CD4-positive, alpha-beta T cell treated with Interleukin-15 for 1 hour (primary cell): ENCODE data around the gene SEMA4D.
"Not testable (repeated sequence)": the region's sequence is repeated elsewhere in the genome, so short reads cannot be mapped to it uniquely, and the experiment has no call there.

Experiments
- DNase-seq: peaks from one replicate; pipeline ENCODE4 v3.0.0-alpha.2; 2020

Gene SEMA4D

DNA sequence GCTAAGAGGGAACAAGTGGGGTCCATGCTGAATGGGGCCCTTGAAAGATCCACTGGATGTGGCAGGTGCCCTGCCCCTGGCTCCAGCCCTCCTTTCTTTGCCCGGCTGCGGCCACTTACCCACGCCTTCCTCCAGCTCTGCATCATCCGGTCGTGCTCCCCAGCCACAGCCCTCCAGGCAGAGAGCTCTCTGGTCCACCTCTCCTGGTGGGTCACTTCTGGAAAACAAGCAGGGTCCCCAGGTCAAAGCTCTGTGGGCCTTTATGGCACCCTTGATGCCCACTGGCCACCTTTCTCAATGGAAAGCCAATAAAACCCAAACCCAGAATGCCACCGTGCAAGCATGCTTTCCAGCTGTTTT lies 134.6 kb downstream of the SEMA4D start:
- DNase-seq = no peak

DNA sequence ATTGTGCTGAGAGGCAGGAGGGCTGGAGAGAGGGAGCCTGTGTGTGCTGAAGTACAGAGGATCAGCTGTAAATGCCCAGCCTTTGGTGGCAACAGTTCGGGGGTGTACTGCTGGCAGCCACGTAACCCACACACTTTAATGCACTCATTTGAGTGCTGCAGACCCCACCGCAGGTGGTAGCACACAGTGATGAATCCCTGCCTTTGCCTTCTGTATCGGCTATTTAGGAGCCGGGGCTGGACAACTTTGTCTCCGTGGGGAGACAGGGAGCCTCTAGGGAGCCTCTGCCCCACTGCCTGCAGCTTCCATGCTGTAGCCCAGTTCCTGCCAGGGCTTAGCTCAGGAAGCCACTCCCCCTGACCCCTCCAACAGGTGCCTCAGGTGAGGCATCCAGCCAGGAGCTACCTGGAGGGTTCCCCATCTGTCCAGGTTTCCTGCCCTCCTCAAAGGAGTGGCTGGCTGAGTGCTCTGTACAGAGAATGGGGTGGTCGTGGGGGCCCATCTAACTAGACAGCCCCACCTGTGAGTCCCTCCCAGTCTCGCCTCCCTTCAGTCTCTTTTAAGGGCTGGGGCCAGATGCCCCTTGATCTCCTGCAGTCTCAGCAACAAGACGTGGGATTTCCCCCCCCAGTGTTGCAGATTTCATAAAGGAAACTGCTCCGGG lies 135.1 kb downstream of the SEMA4D start:
- DNase-seq = peak; percentile 7

DNA sequence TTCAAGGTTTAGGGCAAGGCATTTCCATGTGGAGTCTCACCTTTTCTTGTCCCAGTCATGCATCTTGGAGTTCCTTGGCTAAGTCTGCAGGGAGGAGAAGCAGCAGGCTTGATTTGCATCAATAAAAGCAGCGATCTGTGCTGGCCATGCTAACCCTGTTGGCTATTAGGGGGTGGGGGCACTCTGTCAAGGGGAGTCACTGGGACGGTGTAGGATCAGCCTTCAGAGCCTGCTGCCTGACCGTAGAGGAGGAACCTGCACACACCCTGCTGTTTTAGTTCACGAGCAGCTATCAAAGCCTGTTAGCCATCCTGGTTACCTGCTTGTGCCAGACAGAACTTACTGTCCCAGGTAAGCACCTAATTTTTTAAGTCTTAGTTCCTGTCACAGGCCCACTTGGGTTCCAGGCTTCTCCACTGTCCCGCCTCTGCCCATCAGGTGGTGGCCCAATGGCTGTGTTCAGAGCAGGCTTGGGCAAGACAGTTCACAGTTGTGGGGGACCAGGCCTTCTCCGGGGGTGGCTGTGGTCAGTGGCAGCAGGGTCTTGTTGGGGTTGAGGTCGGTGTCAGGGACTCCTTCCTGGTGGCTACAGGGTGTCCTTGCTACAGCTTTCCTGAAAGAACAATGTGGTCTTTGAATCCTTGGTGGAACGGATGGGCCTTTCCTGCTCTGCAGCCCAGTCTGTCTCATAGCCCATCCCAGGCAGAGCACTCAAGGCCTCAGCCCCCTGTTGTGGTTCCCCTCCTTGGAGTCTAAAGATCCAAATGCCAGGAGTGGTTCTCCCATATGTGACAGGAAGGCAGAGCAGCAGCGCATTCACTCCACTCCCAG lies 135.9 kb downstream of the SEMA4D start:
- DNase-seq = peak; percentile 13

DNA sequence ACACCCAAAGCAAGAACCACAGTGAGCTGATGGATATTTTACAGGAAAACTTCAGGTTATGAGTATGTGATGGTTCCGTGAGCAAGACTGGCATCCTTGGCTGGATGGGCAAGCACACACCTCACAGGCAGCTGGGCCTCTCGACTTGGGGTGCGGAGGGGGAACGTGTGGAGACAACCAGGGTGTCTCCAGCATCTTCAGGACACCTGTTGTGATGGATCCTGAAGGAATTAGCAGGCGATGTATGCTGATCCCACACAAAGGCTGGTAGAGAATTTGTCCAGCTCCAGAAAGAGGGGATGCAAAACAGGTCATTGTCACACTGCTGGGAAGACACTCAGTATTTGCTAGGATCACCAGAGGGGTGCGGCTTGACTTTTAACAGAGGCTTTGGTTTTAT lies 136.9 kb downstream of the SEMA4D start:
- DNase-seq = no peak

DNA sequence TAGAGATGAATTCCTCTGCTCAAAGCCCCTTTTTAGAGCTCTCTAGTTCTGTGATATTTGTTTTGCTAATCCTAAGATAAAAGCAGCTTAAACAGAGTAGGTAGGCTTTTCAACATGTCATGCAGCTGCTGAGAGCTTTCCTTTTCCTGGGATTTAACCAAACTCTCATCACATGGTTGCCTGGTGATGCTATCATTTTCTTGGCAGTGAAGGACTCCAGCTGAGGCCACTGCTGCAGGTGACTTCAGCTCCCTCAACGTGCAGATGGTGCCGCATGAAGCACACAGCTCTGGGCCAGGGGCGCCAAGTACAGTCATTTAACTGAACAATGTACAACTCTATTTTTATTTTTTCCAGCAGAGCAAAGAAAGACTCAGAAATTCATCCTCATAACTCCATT lies 137.4 kb downstream of the SEMA4D start:
- peak; percentile 7 for DNase-seq

DNA sequence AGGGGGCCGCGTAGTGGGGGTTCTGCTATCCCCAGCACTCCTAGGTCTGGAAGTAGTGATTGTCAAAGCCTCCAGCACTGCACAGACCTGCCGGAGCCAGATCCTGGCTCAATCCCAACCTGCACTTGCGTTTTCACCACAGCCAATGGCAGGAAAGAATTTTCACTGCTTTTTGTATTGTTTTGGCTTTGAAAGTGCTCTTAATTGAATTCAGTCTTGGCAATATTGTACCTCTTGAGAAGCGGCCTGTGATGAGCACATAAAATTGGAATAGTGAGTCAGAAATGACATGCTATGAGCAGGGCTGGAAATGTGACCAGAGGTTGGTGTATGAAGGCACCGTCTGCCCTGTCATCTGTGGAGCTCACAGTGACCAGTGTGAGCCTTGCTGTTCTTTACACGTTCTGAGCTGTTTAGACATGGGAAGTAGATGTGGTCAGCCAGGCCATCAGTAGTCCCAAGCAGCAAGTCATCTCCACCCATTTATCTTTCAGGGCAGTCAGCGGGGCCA lies 138.1 kb downstream of the SEMA4D start:
- no peak for DNase-seq

GRCh38 chr9:89358985-89359384 lies 138.9 kb downstream of the SEMA4D start:
- DNase-seq = no peak

DNA sequence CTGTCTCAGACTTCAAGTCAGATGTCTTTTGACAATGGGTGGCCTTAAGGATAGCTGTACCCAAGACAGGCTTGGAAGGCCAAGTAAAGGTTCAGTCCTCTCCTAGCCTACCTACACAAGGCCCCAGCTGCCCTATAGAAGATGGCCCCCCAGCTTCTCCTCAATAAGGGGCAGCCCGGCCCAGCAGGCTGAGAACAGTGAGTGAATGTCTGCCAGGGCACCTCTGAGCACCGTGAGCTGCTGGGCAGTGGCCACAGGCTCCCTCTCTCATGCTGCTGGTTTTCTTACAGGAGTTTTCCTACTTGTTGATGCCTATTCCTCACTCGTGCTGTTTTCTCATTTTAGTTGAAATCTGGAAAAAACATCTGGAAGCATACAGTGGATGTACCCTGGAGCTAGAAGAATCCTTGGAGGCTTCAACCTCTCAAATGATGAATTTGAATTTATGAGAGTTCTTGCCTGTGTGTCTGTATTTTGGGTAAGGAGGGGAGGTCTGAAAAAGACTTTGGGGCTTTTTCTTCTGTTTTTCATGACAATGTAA lies 139.5 kb downstream of the SEMA4D start:
- DNase-seq = no peak

DNA sequence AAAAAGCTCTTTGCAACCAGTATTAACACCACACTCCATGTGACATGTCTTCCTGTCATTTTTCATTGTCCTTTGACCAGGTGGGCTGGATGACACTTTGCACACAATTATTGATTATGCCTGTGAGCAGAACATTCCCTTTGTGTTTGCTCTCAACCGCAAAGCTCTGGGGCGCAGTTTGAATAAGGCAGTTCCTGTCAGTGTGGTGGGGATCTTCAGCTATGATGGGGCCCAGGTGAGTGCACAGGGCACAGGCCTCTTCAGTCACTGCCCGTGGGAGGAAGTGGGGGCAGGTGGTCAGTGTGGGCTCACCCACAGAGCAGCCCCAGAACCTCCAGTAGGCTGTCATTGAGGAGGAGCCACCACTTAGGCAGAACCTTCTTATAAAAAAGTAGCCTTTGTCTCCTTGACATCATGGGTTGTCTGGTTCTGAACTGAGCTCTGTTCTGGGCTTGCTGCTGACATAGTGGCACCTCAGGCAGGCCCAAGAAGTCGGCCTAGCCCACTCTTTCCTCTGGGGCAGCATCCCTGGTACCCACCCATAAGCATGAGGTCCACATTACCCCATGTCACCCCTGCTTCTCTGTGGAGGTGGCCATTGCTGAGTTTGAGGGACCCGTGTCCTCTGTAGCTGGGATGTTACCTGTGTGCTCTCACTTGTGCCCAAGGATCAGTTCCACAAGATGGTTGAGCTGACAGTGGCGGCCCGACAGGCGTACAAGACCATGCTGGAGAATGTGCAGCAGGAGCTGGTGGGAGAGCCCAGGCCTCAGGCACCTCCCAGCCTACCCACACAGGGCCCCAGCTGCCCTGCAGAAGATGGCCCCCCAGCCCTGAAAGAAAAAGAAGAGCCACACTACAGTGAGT lies 140.3 kb downstream of the SEMA4D start:
- no peak for DNase-seq

DNA sequence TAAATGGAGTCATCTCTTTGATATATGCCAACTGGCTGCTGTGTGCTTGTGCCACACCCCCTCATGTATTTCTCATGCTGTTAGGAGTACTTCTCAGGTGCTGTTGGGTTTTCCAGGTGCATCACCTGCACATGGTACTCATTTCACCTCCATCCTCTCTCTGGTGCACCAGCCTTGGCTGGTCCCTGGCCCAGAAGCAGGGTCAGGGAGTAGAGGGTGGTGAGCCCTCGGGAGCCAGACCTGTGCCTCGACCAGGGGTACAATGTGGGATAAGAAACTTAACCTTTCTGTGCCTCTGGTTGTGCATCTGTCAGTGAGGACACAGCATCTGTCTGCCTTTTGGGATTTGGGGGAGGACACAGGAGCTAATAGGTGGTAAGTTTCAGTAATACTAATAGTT lies 141.1 kb downstream of the SEMA4D start:
- no peak for DNase-seq

- DNase-seq = no peak
These were observed 143.4 kb downstream of the SEMA4D start for GRCh38 chr9:89354471-89354870.

DNA sequence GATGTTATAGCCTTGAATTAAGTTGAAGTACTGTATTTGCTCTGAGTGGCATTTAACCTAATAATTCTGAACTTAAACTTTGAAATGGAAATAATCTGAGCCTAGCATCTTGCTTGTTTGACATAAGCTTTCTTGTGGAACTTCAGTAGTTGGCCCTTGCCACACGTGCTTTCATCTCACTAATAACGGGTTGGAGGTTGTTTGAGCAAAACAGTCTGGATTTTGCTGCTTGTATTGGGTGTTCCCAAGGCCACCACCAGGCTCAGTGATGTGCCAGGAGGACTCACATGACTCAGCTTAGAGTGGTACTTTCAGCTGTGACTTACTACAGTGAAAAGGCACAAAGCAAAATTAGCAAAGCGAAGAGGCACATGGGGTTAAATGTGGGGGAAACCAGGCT lies 143.9 kb downstream of the SEMA4D start:
- DNase-seq = no peak

DNA sequence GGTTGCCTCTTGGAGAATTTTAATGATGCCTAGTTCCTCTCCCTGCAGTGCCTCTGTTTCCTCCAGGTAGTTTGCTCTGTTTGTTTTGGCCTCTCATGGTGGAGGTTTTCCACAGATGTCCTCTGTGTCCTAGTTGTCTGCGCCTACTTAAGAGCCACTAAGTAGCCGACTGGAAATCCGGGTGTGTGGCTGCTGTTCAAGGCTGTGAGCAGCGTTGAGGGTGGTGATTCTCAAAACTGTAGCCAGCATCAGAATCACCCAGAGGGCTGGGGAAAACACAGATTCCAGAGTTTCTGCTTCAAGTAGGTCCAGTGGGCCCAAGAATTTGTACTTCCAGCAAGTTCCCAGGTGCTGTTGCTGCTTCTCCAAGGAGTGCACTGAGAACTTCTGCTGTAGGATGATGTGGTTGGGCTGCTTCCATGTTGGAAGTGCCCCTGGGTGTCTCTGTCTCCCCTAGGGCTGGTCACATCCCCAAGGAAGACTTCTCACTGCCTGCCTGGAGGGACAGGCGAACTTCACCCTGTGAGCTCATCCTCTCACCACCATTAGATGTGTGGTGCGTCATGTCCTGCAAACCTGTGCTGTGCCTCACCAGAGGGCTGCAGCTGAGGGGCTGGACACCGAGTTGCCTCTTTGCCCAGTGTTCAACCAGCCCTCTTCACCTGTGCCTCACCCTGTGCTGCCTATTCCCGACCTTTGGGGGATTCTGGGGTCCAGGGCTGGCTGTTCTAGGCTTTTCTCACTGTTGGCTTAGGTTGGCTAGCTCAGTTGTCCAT lies 144.9 kb downstream of the SEMA4D start:
- no peak for DNase-seq

GRCh38 chr9:89352451-89352850 lies 145.5 kb downstream of the SEMA4D start:
- DNase-seq = no peak

- no peak for DNase-seq
These were observed 146.2 kb downstream of the SEMA4D start for GRCh38 chr9:89351584-89352300.

GRCh38 chr9:89350988-89351557 lies 146.8 kb downstream of the SEMA4D start:
- DNase-seq = no peak

GRCh38 chr9:89349607-89350006 lies 148.3 kb downstream of the SEMA4D start:
- no peak for DNase-seq

- DNase-seq = no peak
These were observed 150.3 kb downstream of the SEMA4D start for GRCh38 chr9:89347651-89348050.

GRCh38 chr9:89346696-89347095 lies 151.2 kb downstream of the SEMA4D start:
- no peak for DNase-seq

DNA sequence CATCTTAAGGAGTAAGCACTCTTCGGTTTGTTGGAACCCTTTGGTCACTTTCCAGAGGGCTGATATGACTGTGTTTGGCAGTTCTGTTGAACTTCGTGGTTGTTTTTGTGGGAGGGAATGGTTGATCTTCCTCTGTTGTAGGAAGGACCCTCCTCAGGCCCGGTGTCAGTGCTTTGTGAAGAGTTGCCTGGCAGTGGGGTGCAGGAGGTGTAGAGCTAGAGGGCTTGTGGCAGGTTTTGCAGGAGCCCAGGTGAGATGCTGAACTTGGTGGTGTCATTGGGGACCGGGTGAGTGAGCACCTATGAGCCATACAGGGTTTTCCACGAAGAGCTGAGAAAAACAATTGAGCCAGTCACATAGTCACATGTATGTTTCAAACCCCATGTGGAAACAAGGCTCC lies 152.4 kb downstream of the SEMA4D start:
- DNase-seq = no peak

DNA sequence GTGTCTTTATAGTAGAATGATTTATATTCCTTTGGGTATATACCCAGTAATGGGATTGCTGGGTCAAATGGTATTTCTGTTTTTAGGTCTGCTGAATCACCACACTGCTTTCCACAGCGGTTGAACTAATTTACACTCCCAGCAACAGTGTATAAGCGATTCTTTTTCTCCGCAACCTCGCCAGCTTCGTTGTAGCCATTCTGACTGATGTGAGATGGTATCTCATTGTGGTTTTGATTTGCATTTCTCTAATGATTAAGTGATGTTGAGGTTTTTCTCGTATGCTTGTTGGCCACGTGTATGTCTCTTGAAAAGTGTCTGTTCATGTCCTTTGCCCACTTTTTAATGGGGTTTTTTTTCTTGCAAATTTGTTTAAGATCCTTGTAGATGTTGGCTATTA lies 154.1 kb downstream of the SEMA4D start:
- not testable (repeated sequence) for DNase-seq
